ENCODE results near the gene HSBP1L1.
"Not testable (repeated sequence)": the region's sequence is repeated elsewhere in the genome, so short reads cannot be mapped to it uniquely, and the experiment has no call there.

The HSBP1L1 gene

GRCh38 chr18:80004600-80005342 is 40.3 kb downstream of the HSBP1L1 start:
- in situ Hi-C loops (cut with HindIII; ENCODE audit: low pct_ligation_motif_present, low pct_unique_long_range_greater_than_20kb, low sequenced_read_pairs): no loop called here
- no peak for DNase-seq

DNA sequence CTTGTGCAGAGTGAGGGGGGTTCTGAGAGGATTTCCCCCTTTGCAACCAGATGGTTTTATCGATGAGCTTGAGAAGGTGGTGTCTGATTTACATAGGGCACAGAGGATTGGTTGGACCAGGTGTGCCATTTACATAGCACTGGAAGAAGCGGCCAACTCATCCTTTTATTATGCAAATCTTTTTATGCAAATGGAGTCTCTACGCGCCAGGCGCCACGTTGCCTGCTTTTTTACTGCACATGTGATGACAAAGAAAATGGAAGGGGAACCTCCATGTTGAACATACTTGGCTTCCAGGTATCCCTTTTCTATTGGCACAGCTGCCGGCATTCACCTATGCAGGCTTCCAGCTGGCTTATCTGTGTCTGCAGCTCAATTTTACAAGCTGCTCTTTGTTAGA is 42.3 kb downstream of the HSBP1L1 start:
- no peak for DNase-seq
- in situ Hi-C loops (cut with HindIII; ENCODE audit: low pct_ligation_motif_present, low pct_unique_long_range_greater_than_20kb, low sequenced_read_pairs): no loop called here

DNA sequence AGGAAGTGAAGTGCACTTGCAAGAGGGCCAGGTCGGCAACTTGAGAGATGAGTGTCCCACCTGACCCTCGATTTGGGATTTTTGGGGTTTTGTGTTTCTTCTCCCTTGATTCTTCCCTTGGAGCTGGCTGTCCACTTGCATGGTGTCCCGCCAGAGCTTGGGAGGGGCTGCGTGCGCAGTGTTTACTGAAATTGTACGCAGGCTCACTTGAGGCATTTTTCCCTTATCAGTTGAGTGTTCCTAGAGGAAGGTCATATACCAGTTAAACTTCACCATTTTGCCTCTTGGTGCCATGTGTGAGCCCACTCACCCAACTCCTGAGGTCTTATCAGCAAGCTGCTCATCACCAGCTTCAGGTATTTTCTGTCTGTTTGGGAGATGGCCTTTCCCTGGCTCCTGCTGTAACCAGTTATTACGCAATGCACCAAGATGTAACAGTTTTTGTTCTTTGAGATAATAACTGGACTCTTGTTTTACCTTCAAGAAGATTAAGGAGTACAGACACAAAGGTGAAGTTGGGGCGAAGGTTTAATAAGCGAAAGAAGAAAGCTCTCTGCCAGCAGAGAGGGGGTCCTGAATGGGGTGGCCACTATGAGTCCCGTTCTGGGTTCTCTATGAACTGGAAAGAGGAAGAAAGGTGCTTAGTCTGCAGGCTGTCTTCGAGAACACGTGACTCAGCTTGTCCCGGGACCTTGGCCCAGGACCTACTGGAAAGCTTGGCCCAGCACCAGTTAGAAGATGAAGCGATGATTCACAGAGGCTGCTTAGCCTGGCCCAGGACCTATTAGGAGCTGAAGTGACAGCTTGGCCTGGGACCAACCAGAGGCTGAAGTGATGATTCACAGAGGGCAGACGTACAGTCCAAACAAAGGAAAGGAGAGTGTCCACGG is 45.5 kb downstream of the HSBP1L1 start:
- in situ Hi-C loops (cut with HindIII; ENCODE audit: low pct_ligation_motif_present, low pct_unique_long_range_greater_than_20kb, low sequenced_read_pairs): no loop called here
- DNase-seq: peak; percentile 94

- in situ Hi-C loops (cut with HindIII; ENCODE audit: low pct_ligation_motif_present, low pct_unique_long_range_greater_than_20kb, low sequenced_read_pairs): no loop called here
- DNase-seq: no peak
Measured at GRCh38 chr18:80010551-80010906, 46.1 kb downstream of the HSBP1L1 start.

GRCh38 chr18:80011496-80012137 is 47.2 kb downstream of the HSBP1L1 start:
- DNase-seq; in situ Hi-C loops (cut with HindIII; ENCODE audit: low pct_ligation_motif_present, low pct_unique_long_range_greater_than_20kb, low sequenced_read_pairs): not testable (repeated sequence)

GRCh38 chr18:80012714-80013113 is 48.3 kb downstream of the HSBP1L1 start:
- no peak for DNase-seq
- in situ Hi-C loops (cut with HindIII; ENCODE audit: low pct_ligation_motif_present, low pct_unique_long_range_greater_than_20kb, low sequenced_read_pairs): no loop called here

Data from ACHN (cell line).